ENCODE data around the gene NPY5R.

DNA sequence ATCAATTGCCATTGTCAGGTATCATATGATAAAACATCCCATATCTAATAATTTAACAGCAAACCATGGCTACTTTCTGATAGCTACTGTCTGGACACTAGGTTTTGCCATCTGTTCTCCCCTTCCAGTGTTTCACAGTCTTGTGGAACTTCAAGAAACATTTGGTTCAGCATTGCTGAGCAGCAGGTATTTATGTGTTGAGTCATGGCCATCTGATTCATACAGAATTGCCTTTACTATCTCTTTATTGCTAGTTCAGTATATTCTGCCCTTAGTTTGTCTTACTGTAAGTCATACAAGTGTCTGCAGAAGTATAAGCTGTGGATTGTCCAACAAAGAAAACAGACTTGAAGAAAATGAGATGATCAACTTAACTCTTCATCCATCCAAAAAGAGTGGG, 7.0 kb downstream of the NPY5R start:
- TF ChIP-seq, protein P1, sequence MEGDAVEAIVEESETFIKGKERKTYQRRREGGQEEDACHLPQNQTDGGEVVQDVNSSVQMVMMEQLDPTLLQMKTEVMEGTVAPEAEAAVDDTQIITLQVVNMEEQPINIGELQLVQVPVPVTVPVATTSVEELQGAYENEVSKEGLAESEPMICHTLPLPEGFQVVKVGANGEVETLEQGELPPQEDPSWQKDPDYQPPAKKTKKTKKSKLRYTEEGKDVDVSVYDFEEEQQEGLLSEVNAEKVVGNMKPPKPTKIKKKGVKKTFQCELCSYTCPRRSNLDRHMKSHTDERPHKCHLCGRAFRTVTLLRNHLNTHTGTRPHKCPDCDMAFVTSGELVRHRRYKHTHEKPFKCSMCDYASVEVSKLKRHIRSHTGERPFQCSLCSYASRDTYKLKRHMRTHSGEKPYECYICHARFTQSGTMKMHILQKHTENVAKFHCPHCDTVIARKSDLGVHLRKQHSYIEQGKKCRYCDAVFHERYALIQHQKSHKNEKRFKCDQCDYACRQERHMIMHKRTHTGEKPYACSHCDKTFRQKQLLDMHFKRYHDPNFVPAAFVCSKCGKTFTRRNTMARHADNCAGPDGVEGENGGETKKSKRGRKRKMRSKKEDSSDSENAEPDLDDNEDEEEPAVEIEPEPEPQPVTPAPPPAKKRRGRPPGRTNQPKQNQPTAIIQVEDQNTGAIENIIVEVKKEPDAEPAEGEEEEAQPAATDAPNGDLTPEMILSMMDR (IDR thresholded peaks at IDR 0.05; ENCODE audit: low read depth, low read length, poor library complexity, severe bottlenecking) = no peak
- no peak for TF ChIP-seq EZH2phosphoT487 (IDR thresholded peaks at IDR 0.05; ENCODE audit: borderline replicate concordance, low read length)
